NCI-H345 treated with DMSO at 0.1 percent for 48 hours (cell line): ENCODE data around the gene DDX20.

Source experiments
- DNase-seq: peaks from one replicate; lab custom pipeline; 2025; ENCODE audit not compliant: unreplicated experiment; lab: John Stamatoyannopoulos, UW

Gene DDX20, protein sequence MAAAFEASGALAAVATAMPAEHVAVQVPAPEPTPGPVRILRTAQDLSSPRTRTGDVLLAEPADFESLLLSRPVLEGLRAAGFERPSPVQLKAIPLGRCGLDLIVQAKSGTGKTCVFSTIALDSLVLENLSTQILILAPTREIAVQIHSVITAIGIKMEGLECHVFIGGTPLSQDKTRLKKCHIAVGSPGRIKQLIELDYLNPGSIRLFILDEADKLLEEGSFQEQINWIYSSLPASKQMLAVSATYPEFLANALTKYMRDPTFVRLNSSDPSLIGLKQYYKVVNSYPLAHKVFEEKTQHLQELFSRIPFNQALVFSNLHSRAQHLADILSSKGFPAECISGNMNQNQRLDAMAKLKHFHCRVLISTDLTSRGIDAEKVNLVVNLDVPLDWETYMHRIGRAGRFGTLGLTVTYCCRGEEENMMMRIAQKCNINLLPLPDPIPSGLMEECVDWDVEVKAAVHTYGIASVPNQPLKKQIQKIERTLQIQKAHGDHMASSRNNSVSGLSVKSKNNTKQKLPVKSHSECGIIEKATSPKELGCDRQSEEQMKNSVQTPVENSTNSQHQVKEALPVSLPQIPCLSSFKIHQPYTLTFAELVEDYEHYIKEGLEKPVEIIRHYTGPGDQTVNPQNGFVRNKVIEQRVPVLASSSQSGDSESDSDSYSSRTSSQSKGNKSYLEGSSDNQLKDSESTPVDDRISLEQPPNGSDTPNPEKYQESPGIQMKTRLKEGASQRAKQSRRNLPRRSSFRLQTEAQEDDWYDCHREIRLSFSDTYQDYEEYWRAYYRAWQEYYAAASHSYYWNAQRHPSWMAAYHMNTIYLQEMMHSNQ

DNA sequence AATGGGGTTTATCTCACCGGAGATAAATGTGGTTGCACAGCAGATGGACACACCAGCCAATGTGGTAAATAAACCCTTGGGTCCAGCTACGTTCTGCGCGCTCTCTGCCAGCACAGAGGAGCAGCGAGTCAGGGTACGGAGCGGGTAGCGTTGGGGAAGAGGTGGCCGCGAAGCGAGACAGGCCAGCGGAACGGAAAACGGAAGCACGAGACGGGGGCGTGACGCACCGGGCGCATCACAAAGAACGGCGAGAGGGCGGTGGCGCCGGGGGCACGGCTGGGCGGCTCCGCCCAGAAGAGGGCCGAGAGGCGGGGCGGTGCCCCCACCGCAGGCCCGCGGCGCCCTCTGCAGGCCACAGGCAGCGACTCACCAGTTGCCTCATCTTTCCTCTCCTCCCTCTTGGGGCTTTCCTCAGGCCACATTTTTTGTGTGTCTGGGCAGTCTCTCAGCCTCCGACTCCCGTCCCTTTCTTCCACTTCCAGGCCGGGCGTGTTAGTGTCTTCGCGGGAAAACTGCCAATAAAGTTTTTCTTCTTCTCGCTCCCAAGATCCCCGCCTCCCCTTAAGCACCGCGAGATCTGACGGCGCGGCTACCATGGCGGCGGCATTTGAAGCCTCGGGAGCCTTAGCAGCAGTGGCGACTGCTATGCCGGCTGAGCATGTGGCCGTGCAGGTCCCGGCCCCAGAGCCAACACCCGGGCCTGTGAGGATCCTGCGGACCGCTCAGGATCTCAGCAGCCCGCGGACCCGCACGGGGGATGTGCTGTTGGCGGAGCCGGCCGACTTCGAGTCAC is at the start of gene DDX20:
Gene DDX20 (plus strand): TSS at position 571 of the 793 bp plus-strand sequence. CDS start 24 bp downstream, at position 595.
- peak; percentile 99 for DNase-seq

DNA sequence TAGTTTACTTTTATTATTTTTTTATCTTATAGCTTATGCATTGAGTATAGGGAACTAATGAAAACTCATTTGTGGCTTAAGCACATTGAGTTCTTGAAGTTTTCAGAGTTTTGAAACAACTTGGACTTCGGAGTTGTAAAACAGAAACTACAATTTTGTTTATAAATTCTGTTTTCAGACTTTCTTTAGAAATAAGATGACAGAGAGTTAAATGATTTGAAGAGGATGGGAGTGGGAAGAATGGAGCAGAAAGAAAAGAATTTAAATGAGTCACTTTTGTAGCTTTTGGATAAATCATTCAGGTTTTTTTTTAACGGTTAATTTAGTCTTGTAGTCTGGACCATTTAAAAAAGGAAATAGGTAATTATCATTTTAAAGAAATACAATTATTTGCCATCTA is 48.8 kb upstream of the DDX20 start:
- DNase-seq, result no peak

GRCh38 chr1:111707906-111708305 is 47.8 kb upstream of the DDX20 start:
- DNase-seq, result no peak

DNA sequence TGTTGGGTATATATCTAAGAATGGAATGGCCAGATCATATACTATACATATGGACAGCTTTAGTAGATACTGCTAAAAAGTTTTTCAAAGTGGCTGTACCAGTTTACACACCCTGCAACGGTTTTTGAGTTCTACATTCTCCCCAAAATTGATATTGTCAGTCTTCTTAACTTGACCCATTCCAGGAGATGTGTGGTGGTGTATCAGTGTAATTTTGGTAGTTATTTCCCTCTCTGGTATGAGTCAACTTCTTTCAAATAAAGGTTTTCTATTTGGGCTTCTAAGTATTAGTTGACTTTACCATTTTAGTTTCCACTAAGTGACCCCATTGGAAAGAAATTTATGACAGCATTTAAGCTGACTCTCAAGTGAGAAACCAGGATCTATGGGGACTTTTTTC is 45.7 kb upstream of the DDX20 start:
- DNase-seq, result no peak

- DNase-seq, result no peak
Measured at GRCh38 chr1:111716333-111716732, 39.4 kb upstream of the DDX20 start.

DNA sequence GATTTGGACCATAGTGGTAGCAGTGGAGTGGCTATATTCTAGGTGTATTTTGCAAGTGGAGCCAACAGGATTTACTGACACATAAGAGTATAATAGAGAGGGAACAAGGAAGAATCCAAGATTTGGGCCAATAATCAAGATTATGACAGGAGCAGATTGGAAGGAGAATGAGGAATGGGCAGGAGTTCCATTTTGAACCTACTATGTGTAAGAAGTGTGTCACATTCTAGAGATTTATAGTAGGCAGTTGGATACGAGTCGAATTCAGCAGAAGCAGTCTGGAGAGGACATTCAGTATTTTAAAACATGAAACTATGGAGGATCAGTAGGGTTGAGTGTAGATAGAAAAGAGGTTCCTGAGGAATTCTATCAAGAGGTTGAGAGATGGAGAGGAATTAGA is 38.3 kb upstream of the DDX20 start:
- no peak for DNase-seq

- no peak for DNase-seq
Measured at GRCh38 chr1:111719135-111719534, 36.6 kb upstream of the DDX20 start.

DNA sequence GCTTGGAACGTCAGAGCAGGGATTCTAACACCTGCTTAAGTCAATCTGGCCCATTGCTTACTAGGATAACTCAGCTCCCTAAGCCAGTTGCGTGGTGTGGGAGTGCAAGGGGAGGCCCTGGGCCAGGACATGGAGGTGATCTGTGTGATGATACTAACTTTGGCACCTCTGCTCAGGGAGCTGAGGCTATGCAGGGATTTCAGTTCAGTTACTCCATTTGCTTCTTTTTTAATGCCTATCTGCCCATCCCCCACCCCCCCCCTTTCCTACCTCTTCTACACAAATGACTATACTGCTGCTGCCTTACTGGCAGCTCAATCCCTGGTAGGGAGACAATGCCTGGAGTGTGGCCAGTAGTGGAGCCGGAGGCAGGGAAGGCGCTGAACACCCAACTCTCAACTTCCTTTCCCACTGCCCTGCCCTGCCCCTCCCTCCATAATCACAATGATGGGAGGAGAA is 36.0 kb upstream of the DDX20 start:
- no peak for DNase-seq

GRCh38 chr1:111720274-111720976 is 35.3 kb upstream of the DDX20 start:
- no peak for DNase-seq

DNA sequence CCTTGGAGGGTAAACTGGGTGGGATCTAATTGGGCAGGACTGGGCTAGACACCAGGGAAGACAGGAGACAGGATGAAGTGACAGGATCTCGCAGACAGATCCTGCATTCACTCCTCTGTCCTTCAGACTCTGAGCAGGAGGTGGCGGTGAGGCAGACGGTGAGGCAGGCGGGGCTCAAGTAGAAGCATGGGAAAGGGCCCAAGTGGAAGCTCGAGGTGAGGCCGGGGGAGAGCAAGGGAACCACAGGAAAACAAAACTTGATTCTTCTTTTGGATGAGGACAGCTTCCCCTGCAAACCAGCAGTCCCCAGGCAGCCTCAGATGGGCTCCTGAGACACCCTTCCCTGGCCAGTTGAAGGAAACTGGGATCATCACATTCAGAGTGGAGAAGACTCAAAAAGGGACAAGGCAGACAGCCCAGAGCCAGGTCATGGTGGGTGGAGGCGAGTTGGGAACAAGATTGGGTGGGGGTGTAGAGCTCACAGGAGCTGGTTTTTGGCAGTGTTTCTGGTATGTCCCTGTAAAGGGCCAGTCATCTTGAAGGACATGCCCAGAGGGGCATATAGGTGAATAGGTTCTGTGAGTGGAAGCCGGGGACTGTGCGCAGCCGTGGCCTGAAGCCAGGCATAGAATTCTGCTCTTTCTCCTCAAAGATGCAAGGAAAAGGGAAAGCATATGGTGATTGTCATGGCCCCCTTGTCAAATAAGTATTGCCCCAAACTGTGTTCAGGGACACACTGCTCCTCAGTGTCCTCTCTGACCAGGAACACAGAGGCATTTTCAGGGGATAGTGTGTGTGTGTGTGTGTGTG is 34.5 kb upstream of the DDX20 start:
- no peak for DNase-seq

DNA sequence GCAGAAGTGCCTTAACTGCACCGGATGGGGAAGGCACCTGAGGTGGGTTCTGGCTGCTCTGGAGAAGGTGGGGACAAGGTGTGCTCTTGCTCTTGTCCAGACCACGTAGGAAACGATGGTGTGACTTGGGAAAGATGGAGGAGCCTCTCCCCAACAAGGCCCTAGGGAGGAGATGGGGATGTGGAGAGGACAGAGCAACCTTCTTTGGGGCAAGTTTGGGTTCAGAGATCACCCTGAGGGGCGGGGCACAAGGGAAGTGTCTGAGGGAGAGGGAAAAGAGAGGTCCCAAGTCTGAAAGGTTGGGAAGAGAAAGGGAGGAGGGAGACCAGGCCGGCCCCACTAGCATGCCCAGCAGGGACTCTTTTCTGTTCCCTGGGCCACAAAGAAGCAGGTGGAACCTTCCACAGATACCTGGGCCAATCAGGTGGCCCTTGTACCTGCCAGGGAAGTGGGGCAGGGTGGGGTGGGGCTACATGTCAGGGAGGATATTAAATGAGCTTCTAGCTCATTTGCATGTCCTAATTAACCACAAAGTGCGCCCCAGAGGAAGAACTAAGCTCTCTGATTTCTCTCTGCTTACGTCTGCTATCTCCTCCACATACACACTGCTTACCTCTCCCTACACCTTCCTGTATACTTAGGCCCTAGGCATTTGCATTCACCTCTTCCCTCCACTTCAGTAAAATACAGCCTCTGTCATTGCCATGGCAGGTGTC is 32.5 kb upstream of the DDX20 start:
- no peak for DNase-seq

DNA sequence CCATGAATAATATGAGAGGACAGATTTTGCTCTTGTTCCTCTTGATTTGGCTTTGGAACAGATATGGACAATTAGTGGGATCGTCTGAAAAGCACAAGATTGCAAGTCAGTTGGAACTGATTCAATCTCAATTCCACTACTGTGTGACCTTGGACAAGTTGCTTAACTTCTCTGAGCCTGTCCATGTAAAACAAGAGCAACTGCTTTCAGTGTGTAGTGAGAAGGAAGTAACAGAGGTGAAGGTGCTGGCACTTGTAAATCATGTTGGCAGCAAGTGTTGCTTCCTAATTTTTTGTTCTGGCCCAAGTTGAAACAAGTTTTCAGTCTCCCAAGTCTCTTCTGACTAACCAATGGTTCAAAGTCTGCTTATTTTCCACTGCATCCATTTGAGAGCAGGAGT is 31.8 kb upstream of the DDX20 start:
- DNase-seq, result no peak

- DNase-seq, result no peak
Measured at GRCh38 chr1:111725192-111725591, 30.5 kb upstream of the DDX20 start.

GRCh38 chr1:111727056-111727455 is 28.6 kb upstream of the DDX20 start:
- DNase-seq, result no peak

- no peak for DNase-seq
Measured at GRCh38 chr1:111729271-111729921, 26.3 kb upstream of the DDX20 start.

GRCh38 chr1:111729946-111730681 is 25.6 kb upstream of the DDX20 start:
- DNase-seq, result no peak

- DNase-seq, result no peak
Measured at GRCh38 chr1:111730706-111731105, 25.0 kb upstream of the DDX20 start.

GRCh38 chr1:111731956-111732355 is 23.7 kb upstream of the DDX20 start:
- DNase-seq, result no peak
